A673 (cell line): ENCODE results near the gene CAPG. TPM values are rescaled to one million over a fixed set of nuclear protein-coding genes. Genes with fewer than 3 reads are reported as not detected.
A peak's percentile ranks its signal among the peaks of the same experiment; 100 is the strongest.
"Not testable (repeated sequence)": the region's sequence is repeated elsewhere in the genome, so short reads cannot be mapped to it uniquely, and the experiment has no call there.

Source experiments
- BruUV-seq: library from RNA; stranded (reverse); fragments of 400-500 nt; replicated peaks from 2 replicates; lab custom pipeline; 2021; lab: Mats Ljungman, UMichigan
- CTCF ChIA-PET: fragments of 300-600 bp; sonication (Branson Sonifier 250); formaldehyde crosslinking; loops from one replicate; lab custom pipeline; 2022; ENCODE audit warnings: antibody characterized with exemption; lab: Charles Lee
- POLR2A ChIA-PET: fragments of 300-600 bp; sonication (Branson Sonifier 250); formaldehyde crosslinking; loops from one replicate; lab custom pipeline; 2022; ENCODE audit warnings: antibody characterized with exemption; ENCODE audit not compliant: low non-redundant PET; lab: Charles Lee
- DNase-seq: peaks from one replicate; pipeline ENCODE4 v3.0.0-alpha.2; 2015; ENCODE audit warnings: low spot score
- H3K27ac ChIP-seq: fragments of 200-600 bp; sonication (generic); 2 replicates; pipeline ENCODE4 v1.5.1; 2016; ENCODE audit warnings: mixed run types, low read depth, mild to moderate bottlenecking, mixed read lengths, antibody characterized with exemption, low read length; ENCODE audit not compliant: poor library complexity, severe bottlenecking
- H3K27me3 ChIP-seq: fragments of 200-600 bp; sonication (generic); replicated peaks from 2 replicates; pipeline ENCODE4 v1.6.1; 2017; ENCODE audit warnings: mixed run types, low read depth, mild to moderate bottlenecking, mixed read lengths, antibody characterized with exemption, low read length; ENCODE audit not compliant: insufficient read depth, poor library complexity
- H3K36me3 ChIP-seq: fragments of 200-600 bp; sonication (generic); 2 replicates; pipeline ENCODE4 v1.6.1; 2016; ENCODE audit warnings: mixed run types, mild to moderate bottlenecking, mixed read lengths, antibody characterized with exemption, low read length; ENCODE audit not compliant: insufficient read depth, poor library complexity, severe bottlenecking
- H3K4me1 ChIP-seq: fragments of 200-600 bp; sonication (generic); 2 replicates; pipeline ENCODE4 v1.6.1; 2017; ENCODE audit warnings: mixed run types, mild to moderate bottlenecking, mixed read lengths, antibody characterized with exemption, low read length; ENCODE audit not compliant: insufficient read depth, poor library complexity, severe bottlenecking
- H3K4me3 ChIP-seq: fragments of 200-600 bp; sonication (generic); 2 replicates; pipeline ENCODE4 v1.5.1; 2016; ENCODE audit warnings: low read depth, mixed run types, mild to moderate bottlenecking, mixed read lengths, low read length; ENCODE audit not compliant: poor library complexity, severe bottlenecking
- H3K9me3 ChIP-seq: fragments of 200-600 bp; sonication (generic); 2 replicates; pipeline ENCODE4 v1.6.1; 2016; ENCODE audit warnings: mixed run types, low read depth, mild to moderate bottlenecking, mixed read lengths, antibody characterized with exemption, low read length; ENCODE audit not compliant: poor library complexity, severe bottlenecking
- CTCF ChIP-seq: fragments of 300-800, 200-600 bp; sonication (generic); conservative IDR thresholded peaks from 2 replicates; pipeline ENCODE4 v1.5.1; 2017; ENCODE audit warnings: low read depth, mild to moderate bottlenecking, antibody characterized with exemption, low read length, moderate library complexity, mixed read lengths
- EZH2 ChIP-seq: fragments of 200-600 bp; sonication (generic); IDR thresholded peaks from 2 replicates; pipeline ENCODE4 v1.6.1; 2017; ENCODE audit warnings: borderline replicate concordance, low read depth, mild to moderate bottlenecking, mixed read lengths, antibody characterized with exemption, low read length; ENCODE audit not compliant: poor library complexity, severe bottlenecking
- intact Hi-C: fragments of 100-400 bp; cut with micrococcal nuclease; formaldehyde crosslinking; loops from one replicate; pipeline ENCODE4 v1.10.0; 2022; ENCODE audit not compliant: unreplicated experiment
- total RNA-seq: library from RNA; stranded (reverse); gene quantifications from 2 replicates; pipeline ENCODE4 v1.2.3, GENCODE V29; 2021

CAPG gene
- total RNA-seq, 1 experiment from 2014 or later: 156 TPM

- no peak overlapping the region for H3K4me3 ChIP-seq
- H3K27me3 ChIP-seq: no peaks in the 10 kb centered on the region
- H3K27ac ChIP-seq: no peak overlapping the region
- no TSS peak for BruUV-seq
- H3K4me1 ChIP-seq: peaks cover 44% of the 10 kb centered on the region
- TF ChIP-seq CTCF (no peak), EZH2 (no peak)
- H3K9me3 ChIP-seq: no peaks in the 10 kb centered on the region
- no peaks in the 10 kb centered on the region for H3K36me3 ChIP-seq
- intact Hi-C loops: no loop called here
- CTCF ChIA-PET: interaction anchor here (0.9 kb wide), 1 partner anchor 124 kb away, joined by 5 read pairs; the partner anchor contains the start of gene MAT2A
- POLR2A ChIA-PET: no interaction called here
- DNase-seq: no peak
Observed at GRCh38 chr2:85414761-85415553, 4.8 kb upstream of the CAPG start.

- H3K9me3 ChIP-seq, DNase-seq, H3K36me3 ChIP-seq, intact Hi-C loops, H3K27me3 ChIP-seq, BruUV-seq: not testable (repeated sequence)
- POLR2A ChIA-PET: interaction anchor here (0.6 kb wide), 1 partner anchor 146 kb away, joined by 5 read pairs; no protein-coding TSS in a partner anchor
- CTCF ChIA-PET: interaction anchor here (0.7 to 0.9 kb wide), 3 partner anchors 125 to 223 kb away, joined by 3 to 5 read pairs (median 3); partner anchors contain the start of gene MAT2A
- H3K4me3 ChIP-seq: peak overlapping the region; percentile 61
- H3K27ac ChIP-seq: peak overlapping the region; percentile 85
- peaks cover 44% of the 10 kb centered on the region for H3K4me1 ChIP-seq
Observed at GRCh38 chr2:85414421-85414759, 4.2 kb upstream of the CAPG start.

- intact Hi-C loops: no loop called here
Observed at GRCh38 chr2:85413592-85414420, 3.6 kb upstream of the CAPG start.

More at GRCh38 chr2:85413592-85414420, 3.6 kb upstream of the CAPG start:
- CTCF ChIA-PET: interaction anchor here (0.7 to 0.9 kb wide), 3 partner anchors 125 to 222 kb away, joined by 3 to 5 read pairs (median 3); partner anchors contain the start of gene MAT2A
- Histone ChIP-seq H3K4me3 (peak overlapping the region; percentile 61), H3K27ac (peak overlapping the region; percentile 85), H3K36me3 (no peaks in the 10 kb centered on the region), H3K9me3 (no peaks in the 10 kb centered on the region), H3K27me3 (no peaks in the 10 kb centered on the region), H3K4me1 (peaks cover 41% of the 10 kb centered on the region)
- TF ChIP-seq CTCF: no peak
- TF ChIP-seq EZH2: no peak
- POLR2A ChIA-PET: interaction anchor here (0.6 kb wide), 1 partner anchor 147 kb away, joined by 5 read pairs; no protein-coding TSS in a partner anchor
- BruUV-seq: no TSS peak
- DNase-seq: peak; percentile 68
